Neural progenitor cell (in vitro differentiated cells): ENCODE results near the gene LGSN. TPM values are rescaled to one million over a fixed set of nuclear protein-coding genes. Genes with fewer than 3 reads are reported as not detected.
"Not testable (repeated sequence)": the region's sequence is repeated elsewhere in the genome, so short reads cannot be mapped to it uniquely, and the experiment has no call there.

Experiments
- DNase-seq: peaks from one replicate; pipeline ENCODE4 v3.0.0-alpha.2; 2016; ENCODE audit warnings: low spot score
- H2AFZ ChIP-seq: fragments of 200-600 bp; sonication (generic); replicated peaks from 2 replicates; pipeline ENCODE4 v1.6.1; 2016; ENCODE audit warnings: antibody characterized with exemption
- H3F3A ChIP-seq: fragments of 200-600 bp; sonication (generic); 2 replicates; pipeline ENCODE4 v1.6.1; 2016; ENCODE audit warnings: antibody characterized with exemption, low read depth
- H3K27ac ChIP-seq: fragments of 200-600 bp; sonication (generic); 2 replicates; pipeline ENCODE4 v1.5.1; 2016; ENCODE audit warnings: mild to moderate bottlenecking
- H3K27me3 ChIP-seq: fragments of 200-600 bp; sonication (generic); 2 replicates; pipeline ENCODE4 v1.6.1; 2016; ENCODE audit warnings: mild to moderate bottlenecking, moderate library complexity
- H3K36me3 ChIP-seq: fragments of 200-600 bp; sonication (generic); 2 replicates; pipeline ENCODE4 v1.5.1; 2016
- H3K4me1 ChIP-seq: fragments of 200-600 bp; sonication (generic); 2 replicates; pipeline ENCODE4 v1.6.1; 2016; ENCODE audit warnings: mixed run types
- H3K4me2 ChIP-seq: fragments of 200-600 bp; sonication (generic); 2 replicates; pipeline ENCODE4 v1.6.1; 2016
- H3K4me3 ChIP-seq: fragments of 200-600 bp; sonication (generic); 2 replicates; pipeline ENCODE4 v1.5.1; 2016
- H3K79me2 ChIP-seq: fragments of 200-600 bp; sonication (generic); 2 replicates; pipeline ENCODE4 v1.6.1; 2016; ENCODE audit warnings: low read depth
- H3K9ac ChIP-seq: fragments of 200-600 bp; sonication (generic); 2 replicates; pipeline ENCODE4 v1.6.1; 2016
- H3K9me3 ChIP-seq: fragments of 200-600 bp; sonication (generic); 2 replicates; pipeline ENCODE4 v1.5.1; 2016; ENCODE audit warnings: low read depth
- H4K20me1 ChIP-seq: fragments of 200-600 bp; sonication (generic); 2 replicates; pipeline ENCODE4 v1.6.1; 2016; ENCODE audit warnings: low read depth
- H3K27ac Mint-ChIP-seq: 3 replicates; pipeline ENCODE4 v1.8.0; 2021; ENCODE audit warnings: mixed read lengths
- H3K27me3 Mint-ChIP-seq: 2 replicates; pipeline ENCODE4 v1.8.0; 2022; ENCODE audit warnings: low read depth, mild to moderate bottlenecking, inconsistent platforms, moderate library complexity, mixed read lengths; ENCODE audit not compliant: insufficient read depth
- H3K36me3 Mint-ChIP-seq: 3 replicates; pipeline ENCODE4 v1.8.0; 2021; ENCODE audit warnings: mixed read lengths
- H3K4me1 Mint-ChIP-seq: 3 replicates; pipeline ENCODE4 v1.8.0; 2021; ENCODE audit warnings: mixed read lengths
- H3K4me3 Mint-ChIP-seq: 3 replicates; pipeline ENCODE4 v1.8.0; 2021; ENCODE audit warnings: mild to moderate bottlenecking, moderate library complexity, mixed read lengths
- H3K9me3 Mint-ChIP-seq: 3 replicates; pipeline ENCODE4 v1.8.0; 2020; ENCODE audit warnings: mixed read lengths
- EZH2 ChIP-seq: fragments of 200-600 bp; sonication (generic); IDR thresholded peaks from 2 replicates; pipeline ENCODE4 v1.6.1; 2017; ENCODE audit warnings: antibody characterized with exemption, mild to moderate bottlenecking, moderate library complexity
- EZH2phosphoT487 ChIP-seq: fragments of 200-600 bp; sonication (generic); IDR thresholded peaks from 2 replicates; pipeline ENCODE4 v1.6.1; 2017; ENCODE audit warnings: antibody characterized with exemption
- total RNA-seq: library from RNA; depleted of rRNA; stranded (reverse); fragments of >200 nt; gene quantifications from 2 replicates; pipeline ENCODE4 v1.2.3, GENCODE V29; 2015; ENCODE audit warnings: low replicate concordance
- TF ChIP-seq, protein P1 (sequence below): fragments of 200-600 bp; sonication (generic); IDR thresholded peaks from 2 replicates; pipeline ENCODE4 v1.5.1; 2017; ENCODE audit warnings: antibody characterized with exemption, mild to moderate bottlenecking

The LGSN gene, protein sequence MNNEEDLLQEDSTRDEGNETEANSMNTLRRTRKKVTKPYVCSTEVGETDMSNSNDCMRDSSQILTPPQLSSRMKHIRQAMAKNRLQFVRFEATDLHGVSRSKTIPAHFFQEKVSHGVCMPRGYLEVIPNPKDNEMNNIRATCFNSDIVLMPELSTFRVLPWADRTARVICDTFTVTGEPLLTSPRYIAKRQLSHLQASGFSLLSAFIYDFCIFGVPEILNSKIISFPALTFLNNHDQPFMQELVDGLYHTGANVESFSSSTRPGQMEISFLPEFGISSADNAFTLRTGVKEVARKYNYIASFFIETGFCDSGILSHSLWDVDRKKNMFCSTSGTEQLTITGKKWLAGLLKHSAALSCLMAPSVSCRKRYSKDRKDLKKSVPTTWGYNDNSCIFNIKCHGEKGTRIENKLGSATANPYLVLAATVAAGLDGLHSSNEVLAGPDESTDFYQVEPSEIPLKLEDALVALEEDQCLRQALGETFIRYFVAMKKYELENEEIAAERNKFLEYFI
- total RNA-seq = 0.09 and 0.40 TPM in 2 replicates

DNA sequence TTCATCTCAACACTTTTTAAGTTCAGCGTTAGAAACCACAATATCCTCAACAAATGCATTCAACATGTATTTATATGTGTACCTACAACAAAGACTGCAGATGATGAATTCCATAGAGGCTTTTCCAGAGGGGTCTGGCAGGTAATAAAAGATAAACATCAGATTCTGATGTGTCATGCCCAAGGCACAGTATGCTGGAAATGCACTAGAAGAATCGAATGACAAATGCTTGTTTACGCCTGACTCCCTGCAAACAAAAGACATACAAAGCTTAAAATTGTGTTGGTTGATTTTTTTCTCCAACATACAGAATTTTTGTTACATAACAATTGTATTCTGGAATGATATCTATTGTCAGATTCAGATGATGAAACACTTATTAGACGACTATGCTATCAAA, at the start of gene LGSN:
LGSN (minus strand) TSS at position 45 of the 400 bp plus-strand sequence; CDS start at position 5, 40 bp downstream.
- H3K4me2 ChIP-seq = no peak within 1 kb of the TSS
- Mint-ChIP-seq H3K36me3 (no peaks in the 10 kb centered on the region), H3K27me3 (no peaks in the 10 kb centered on the region), H3K4me3 (no peak within 1 kb of the TSS), H3K4me1 (peaks cover 15% of the 10 kb centered on the region), H3K9me3 (no peaks in the 10 kb centered on the region), H3K27ac (no peak within 1 kb of the TSS)
- no peaks in the 10 kb centered on the region for H4K20me1 ChIP-seq
- peaks cover 10% of the 10 kb centered on the region for H3K4me1 ChIP-seq
- TF ChIP-seq EZH2phosphoT487 (no peak), EZH2 (no peak)
- TF ChIP-seq, protein P1, sequence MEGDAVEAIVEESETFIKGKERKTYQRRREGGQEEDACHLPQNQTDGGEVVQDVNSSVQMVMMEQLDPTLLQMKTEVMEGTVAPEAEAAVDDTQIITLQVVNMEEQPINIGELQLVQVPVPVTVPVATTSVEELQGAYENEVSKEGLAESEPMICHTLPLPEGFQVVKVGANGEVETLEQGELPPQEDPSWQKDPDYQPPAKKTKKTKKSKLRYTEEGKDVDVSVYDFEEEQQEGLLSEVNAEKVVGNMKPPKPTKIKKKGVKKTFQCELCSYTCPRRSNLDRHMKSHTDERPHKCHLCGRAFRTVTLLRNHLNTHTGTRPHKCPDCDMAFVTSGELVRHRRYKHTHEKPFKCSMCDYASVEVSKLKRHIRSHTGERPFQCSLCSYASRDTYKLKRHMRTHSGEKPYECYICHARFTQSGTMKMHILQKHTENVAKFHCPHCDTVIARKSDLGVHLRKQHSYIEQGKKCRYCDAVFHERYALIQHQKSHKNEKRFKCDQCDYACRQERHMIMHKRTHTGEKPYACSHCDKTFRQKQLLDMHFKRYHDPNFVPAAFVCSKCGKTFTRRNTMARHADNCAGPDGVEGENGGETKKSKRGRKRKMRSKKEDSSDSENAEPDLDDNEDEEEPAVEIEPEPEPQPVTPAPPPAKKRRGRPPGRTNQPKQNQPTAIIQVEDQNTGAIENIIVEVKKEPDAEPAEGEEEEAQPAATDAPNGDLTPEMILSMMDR = no peak
- no peaks in the 10 kb centered on the region for H3K36me3 ChIP-seq
- H3K9ac ChIP-seq = no peak within 1 kb of the TSS
- H3F3A ChIP-seq = no peaks in the 10 kb centered on the region
- H3K9me3 ChIP-seq = no peaks in the 10 kb centered on the region
- H2AFZ ChIP-seq = no peak within 1 kb of the TSS
- no peak within 1 kb of the TSS for H3K27ac ChIP-seq
- no peaks in the 10 kb centered on the region for H3K79me2 ChIP-seq
- H3K27me3 ChIP-seq = no peaks in the 10 kb centered on the region
- H3K4me3 ChIP-seq = no peak within 1 kb of the TSS
- no peak for DNase-seq

DNA sequence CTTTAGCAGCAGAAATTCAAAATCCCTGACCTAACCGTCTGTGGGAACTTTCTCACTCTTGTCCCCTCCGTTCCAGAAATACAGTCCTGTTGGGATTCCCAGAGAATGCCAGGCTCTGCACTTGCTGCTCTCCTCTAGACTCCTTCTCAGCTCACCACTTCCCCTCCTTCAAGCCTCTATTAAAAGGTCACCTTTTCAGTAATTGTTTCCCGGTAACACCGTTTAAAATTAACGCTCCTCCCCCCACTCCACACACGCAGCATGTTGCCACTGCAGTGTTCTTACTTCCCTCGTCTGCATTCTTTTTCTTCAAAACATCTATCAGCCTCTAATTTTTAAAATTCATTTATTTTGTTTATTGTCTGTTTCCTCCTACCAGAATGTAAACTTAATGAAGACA, 48.6 kb upstream of the LGSN start:
- H3K27me3 ChIP-seq = no peaks in the 10 kb centered on the region
- H4K20me1 ChIP-seq = no peaks in the 10 kb centered on the region
- Mint-ChIP-seq H3K9me3 (peaks cover 16% of the 10 kb centered on the region), H3K4me3 (no peak overlapping the region), H3K4me1 (no peaks in the 10 kb centered on the region), H3K36me3 (no peaks in the 10 kb centered on the region), H3K27ac (no peak overlapping the region), H3K27me3 (peaks cover 3% of the 10 kb centered on the region)
- H3K79me2 ChIP-seq = no peaks in the 10 kb centered on the region
- H3K27ac ChIP-seq = no peak overlapping the region
- no peak overlapping the region for H3K4me3 ChIP-seq
- H3K9me3 ChIP-seq = no peaks in the 10 kb centered on the region
- no peaks in the 10 kb centered on the region for H3K4me1 ChIP-seq
- no peak for DNase-seq
- no peaks in the 10 kb centered on the region for H3K36me3 ChIP-seq
- no peaks in the 10 kb centered on the region for H3F3A ChIP-seq
- no peak overlapping the region for H2AFZ ChIP-seq
- TF ChIP-seq EZH2 (no peak), EZH2phosphoT487 (no peak)
- TF ChIP-seq, protein P1 = no peak
- no peak overlapping the region for H3K4me2 ChIP-seq
- H3K9ac ChIP-seq = no peak overlapping the region

DNA sequence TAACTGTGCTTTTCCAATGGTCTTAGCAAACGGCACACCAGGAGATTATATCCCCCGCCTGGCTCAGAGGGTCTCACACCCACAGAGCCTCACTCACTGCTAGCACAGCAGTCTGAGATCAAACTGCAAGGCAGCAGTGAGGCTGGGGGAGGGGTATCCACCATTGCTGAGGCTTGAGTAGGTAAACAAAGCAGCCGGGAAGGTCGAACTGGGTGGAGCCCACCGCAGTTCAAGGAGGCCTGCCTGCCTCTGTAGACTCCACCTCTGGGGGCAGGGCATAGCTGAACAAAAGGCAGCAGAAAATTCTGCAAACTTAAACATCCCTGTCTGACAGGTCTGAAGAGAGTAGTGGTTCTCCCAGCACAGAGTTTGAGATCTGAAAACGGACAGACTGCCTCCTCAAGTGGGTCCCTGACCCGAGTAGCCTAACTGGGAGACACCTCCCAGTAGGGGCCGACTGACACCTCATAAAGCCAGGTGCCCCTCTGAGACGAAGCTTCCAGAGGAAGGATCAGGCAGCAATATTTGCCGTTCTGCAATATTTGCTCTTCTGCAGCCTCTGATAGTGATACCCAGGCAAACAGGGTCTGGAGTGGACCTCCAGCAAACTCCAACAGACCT, 42.8 kb upstream of the LGSN start:
- H3F3A ChIP-seq, H3K36me3 ChIP-seq, H3K27me3 Mint-ChIP-seq, H3K27ac ChIP-seq, H3K27me3 ChIP-seq, H3K4me1 ChIP-seq, H2AFZ ChIP-seq, H3K4me3 Mint-ChIP-seq, H3K4me3 ChIP-seq, H3K36me3 Mint-ChIP-seq, DNase-seq, H3K4me1 Mint-ChIP-seq, H3K9me3 ChIP-seq, H3K79me2 ChIP-seq, H3K4me2 ChIP-seq, H3K9ac ChIP-seq, H4K20me1 ChIP-seq, H3K27ac Mint-ChIP-seq: not testable (repeated sequence)
- peaks cover 34% of the 10 kb centered on the region for H3K9me3 Mint-ChIP-seq

DNA sequence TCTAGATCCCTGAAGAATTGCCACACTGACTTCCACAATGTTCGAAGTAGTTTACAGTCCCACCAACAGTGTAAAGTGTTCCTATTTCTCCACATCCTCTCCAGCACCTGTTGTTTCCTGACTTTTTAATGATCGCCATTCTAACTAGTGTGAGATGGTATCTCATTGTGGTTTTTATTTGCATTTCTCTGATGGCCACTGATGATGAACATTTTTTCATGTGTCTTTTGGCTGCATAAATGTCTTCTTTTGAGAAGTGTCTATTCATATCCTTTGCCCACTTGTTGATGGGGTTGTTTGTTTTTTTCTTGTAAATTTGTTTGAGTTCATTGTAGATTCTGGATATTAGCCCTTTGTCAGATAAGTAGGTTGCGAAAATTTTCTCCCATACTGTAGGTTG, 37.6 kb upstream of the LGSN start:
- not testable (repeated sequence) for H3K27ac ChIP-seq, H3K4me1 ChIP-seq, H3K36me3 ChIP-seq, H3F3A ChIP-seq, H2AFZ ChIP-seq, H3K79me2 ChIP-seq, H3K27me3 Mint-ChIP-seq, H3K36me3 Mint-ChIP-seq, DNase-seq, H3K4me1 Mint-ChIP-seq, H3K4me3 Mint-ChIP-seq, H3K27me3 ChIP-seq, H3K9ac ChIP-seq, H3K9me3 ChIP-seq, H3K4me2 ChIP-seq, H3K4me3 ChIP-seq, H4K20me1 ChIP-seq, H3K27ac Mint-ChIP-seq
- peaks cover 12% of the 10 kb centered on the region for H3K9me3 Mint-ChIP-seq
